ENCODE results near the gene VASN.
"Not testable (repeated sequence)": the region's sequence is repeated elsewhere in the genome, so short reads cannot be mapped to it uniquely, and the experiment has no call there.

VASN gene

GRCh38 chr16:4386451-4386805, 14.8 kb downstream of the VASN start:
- DNase-seq = no peak

- no peak for DNase-seq
Measured at GRCh38 chr16:4386951-4387565, 15.4 kb downstream of the VASN start.

- DNase-seq = no peak
Measured at GRCh38 chr16:4387781-4388180, 16.1 kb downstream of the VASN start.

GRCh38 chr16:4388271-4389021, 16.8 kb downstream of the VASN start:
- DNase-seq = no peak

GRCh38 chr16:4389051-4389955, 17.7 kb downstream of the VASN start:
- no peak for DNase-seq

GRCh38 chr16:4390266-4391260, 18.9 kb downstream of the VASN start:
- no peak for DNase-seq

GRCh38 chr16:4391631-4392381, 20.2 kb downstream of the VASN start:
- no peak for DNase-seq

- DNase-seq = no peak
Measured at GRCh38 chr16:4392382-4393239, 21.0 kb downstream of the VASN start.

GRCh38 chr16:4393240-4393600, 21.6 kb downstream of the VASN start:
- DNase-seq = no peak

GRCh38 chr16:4393850-4394249, 22.2 kb downstream of the VASN start:
- not testable (repeated sequence) for DNase-seq

GRCh38 chr16:4395055-4395726, 23.5 kb downstream of the VASN start:
- DNase-seq = no peak

- no peak for DNase-seq
Measured at GRCh38 chr16:4399001-4399730, 27.5 kb downstream of the VASN start.

GRCh38 chr16:4401094-4401501, 29.4 kb downstream of the VASN start:
- DNase-seq = no peak

GRCh38 chr16:4401510-4401909, 29.9 kb downstream of the VASN start:
- DNase-seq = no peak

GRCh38 chr16:4402439-4403132, 30.9 kb downstream of the VASN start:
- DNase-seq = no peak

- no peak for DNase-seq
Measured at GRCh38 chr16:4403133-4403949, 31.7 kb downstream of the VASN start.

GRCh38 chr16:4404247-4404966, 32.8 kb downstream of the VASN start:
- no peak for DNase-seq

All from NCI-H2029 treated with DMSO at 0.1 percent for 48 hours (cell line).